22Rv1 (cell line): ENCODE measurements around the gene BCL6.

Experiments used
- H3K27ac ChIP-seq: fragments of 450-650 bp; 2 replicates; pipeline ENCODE4 v1.5.1; 2017
- CTCF ChIP-seq: fragments of 450-650 bp; IDR thresholded peaks from 2 replicates; pipeline ENCODE4 v1.5.1; 2017; ENCODE audit warnings: mild to moderate bottlenecking
- ZFX ChIP-seq: fragments of 450-650 bp; IDR thresholded peaks from 2 replicates; pipeline ENCODE4 v1.6.1; 2017; ENCODE audit warnings: antibody characterized with exemption, borderline replicate concordance

The BCL6 gene

DNA sequence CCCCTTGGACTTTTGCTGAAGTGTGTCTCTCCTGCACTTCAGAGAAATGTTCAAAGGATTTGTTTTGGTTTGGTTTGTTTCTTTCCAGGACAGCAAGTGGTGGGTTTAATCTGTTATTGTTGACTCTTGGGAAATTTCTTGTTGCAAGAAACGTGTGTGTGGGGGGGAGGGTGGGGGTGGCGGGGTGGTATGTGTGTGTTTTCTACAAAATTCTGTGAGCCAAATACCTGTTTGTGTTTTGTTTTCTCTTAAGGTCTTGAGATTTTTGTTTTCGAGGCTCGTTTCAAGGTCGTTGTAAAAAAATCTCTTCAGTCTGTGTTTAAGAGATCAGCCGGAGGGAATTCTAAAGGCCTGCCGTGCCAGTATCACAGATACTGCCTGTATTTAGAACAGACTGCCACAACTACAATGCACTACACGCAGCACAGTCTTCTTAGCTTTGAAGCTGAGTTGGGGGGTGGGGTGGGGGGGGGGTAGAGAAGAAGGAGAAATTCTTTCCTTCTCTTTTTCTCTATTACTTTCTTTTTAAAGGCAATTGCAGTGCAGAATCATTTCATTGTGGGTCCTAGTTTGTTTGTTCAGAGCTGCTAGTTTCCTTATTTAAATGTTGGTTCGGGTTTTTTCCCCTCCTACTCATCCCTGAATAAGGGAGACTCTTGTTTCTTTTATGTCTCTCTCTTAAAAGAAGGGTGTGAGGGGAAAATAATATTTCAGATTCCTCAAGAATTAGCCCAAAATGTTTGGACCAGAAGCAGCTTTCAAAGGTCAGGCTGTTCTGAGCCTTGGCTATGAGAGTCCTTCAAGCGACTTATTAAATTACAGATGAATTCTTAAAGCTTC lies 1.4 kb upstream of the BCL6 start:
- TF ChIP-seq ZFX (no peak), CTCF (no peak)
- H3K27ac ChIP-seq, result peak overlapping the region; percentile 97

- TF ChIP-seq CTCF, result no peak
- TF ChIP-seq ZFX, result no peak
- H3K27ac ChIP-seq, result peak overlapping the region; percentile 97
Measured at GRCh38 chr3:187746059-187746441, 782 bp upstream of the BCL6 start.

DNA sequence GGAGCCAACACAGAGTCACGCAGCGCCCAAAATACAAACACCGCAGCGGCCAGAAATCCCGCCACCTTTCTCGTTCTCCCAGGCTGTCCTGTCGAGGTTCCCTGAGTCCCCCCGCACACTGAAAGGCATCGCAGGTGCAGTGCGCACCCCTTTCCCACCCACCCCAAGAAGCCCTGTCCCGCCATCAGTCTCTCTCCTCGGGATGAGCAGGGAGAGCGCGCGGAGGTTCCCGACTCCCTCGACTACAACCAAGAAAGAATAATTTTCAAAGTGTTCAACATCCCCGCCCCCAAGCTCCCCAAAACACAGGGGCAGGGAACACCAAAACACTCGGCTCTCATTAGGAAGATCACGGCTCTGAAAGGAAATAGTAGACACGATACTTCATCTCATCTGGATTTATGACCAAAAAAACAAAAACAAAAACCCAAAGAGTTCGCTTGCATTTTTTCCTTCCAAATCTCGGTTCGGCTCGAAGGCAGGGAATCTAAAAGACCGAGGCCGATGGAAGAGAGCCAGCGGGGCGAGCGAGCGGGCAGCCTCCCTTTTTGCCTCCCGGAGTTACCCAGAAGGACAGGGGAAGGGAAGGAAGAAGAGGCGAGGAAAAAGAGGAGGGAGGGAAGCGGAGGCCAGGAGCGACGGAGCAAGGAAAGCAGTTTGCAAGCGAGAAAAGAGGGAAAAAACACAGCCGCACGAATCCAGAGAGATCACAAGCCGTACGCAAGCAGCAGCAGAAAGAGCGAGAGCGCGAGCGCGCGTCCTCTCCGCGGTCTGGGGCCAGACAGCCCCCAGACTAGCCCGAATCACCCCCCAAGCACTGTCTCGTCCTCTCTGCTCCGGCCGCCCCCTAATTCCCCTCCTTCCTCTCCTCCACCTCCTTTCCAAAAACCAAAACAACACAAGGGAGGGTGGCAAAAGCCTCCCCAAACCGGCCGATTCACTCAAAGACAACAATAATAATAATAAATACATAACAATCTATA lies 808 bp downstream of the BCL6 start:
- no peak for TF ChIP-seq CTCF
- TF ChIP-seq ZFX, result no peak
- H3K27ac ChIP-seq, result peak overlapping the region; percentile 97

- TF ChIP-seq ZFX (no peak), CTCF (no peak)
- peak overlapping the region; percentile 97 for H3K27ac ChIP-seq
Measured at GRCh38 chr3:187743195-187744141, 1.8 kb downstream of the BCL6 start.

- TF ChIP-seq ZFX (no peak), CTCF (peak; percentile 54)
- peak overlapping the region; percentile 97 for H3K27ac ChIP-seq
Measured at GRCh38 chr3:187742351-187743171, 2.7 kb downstream of the BCL6 start.
